Esophagus muscularis mucosa (tissue), 4 donors: ENCODE measurements around the gene ABI3BP.

Source experiments
- EP300 ChIP-seq: sonication (generic); formaldehyde crosslinking; IDR thresholded peaks from one replicate; pipeline ENCODE4 v1.6.1; 2017; ENCODE audit warnings: antibody characterized with exemption
- POLR2AphosphoS5 ChIP-seq, 2 donors: sonication (generic); formaldehyde crosslinking; IDR thresholded peaks; one replicate each; pipeline ENCODE4 v1.6.1; 2017; ENCODE audit warnings: antibody characterized with exemption in 2 of 2
- TF ChIP-seq, protein P1 (sequence below), 3 experiments: fragments of 200-600 bp in 2 of 3; fragments of 450-650 bp in 1 of 3; sonication (generic) in 2 of 3; IDR thresholded peaks; one replicate each; pipeline ENCODE4 v1.5.1; 2017 to 2019; ENCODE audit warnings: antibody characterized with exemption in 3 of 3, mild to moderate bottlenecking in 2 of 3, moderate library complexity in 1 of 3

DNA sequence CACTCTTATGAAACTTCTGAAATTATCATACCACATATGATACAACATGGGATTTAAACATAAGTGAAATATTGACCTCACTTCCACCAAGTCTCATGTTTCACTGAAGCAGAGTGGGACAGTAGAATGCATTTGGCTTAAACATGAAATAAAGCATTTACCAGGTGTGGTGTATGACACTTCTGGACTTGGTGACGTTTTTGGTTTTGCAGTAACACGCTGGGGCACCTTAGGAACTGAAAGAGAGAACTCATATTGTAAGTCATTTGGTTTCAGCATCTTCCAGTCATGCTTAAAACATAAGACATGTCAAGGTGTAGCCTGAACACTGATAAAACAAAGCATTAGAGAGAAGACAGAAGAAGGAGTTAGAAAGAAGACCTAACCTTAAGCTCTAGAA lies 188.6 kb downstream of the ABI3BP start:
- TF ChIP-seq, protein P1, sequence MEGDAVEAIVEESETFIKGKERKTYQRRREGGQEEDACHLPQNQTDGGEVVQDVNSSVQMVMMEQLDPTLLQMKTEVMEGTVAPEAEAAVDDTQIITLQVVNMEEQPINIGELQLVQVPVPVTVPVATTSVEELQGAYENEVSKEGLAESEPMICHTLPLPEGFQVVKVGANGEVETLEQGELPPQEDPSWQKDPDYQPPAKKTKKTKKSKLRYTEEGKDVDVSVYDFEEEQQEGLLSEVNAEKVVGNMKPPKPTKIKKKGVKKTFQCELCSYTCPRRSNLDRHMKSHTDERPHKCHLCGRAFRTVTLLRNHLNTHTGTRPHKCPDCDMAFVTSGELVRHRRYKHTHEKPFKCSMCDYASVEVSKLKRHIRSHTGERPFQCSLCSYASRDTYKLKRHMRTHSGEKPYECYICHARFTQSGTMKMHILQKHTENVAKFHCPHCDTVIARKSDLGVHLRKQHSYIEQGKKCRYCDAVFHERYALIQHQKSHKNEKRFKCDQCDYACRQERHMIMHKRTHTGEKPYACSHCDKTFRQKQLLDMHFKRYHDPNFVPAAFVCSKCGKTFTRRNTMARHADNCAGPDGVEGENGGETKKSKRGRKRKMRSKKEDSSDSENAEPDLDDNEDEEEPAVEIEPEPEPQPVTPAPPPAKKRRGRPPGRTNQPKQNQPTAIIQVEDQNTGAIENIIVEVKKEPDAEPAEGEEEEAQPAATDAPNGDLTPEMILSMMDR (IDR thresholded peaks at IDR 0.05): no peak
- TF ChIP-seq EP300 (no peak), POLR2AphosphoS5 (IDR thresholded peaks at IDR 0.05) (no peak)
